ENCODE data around the gene ANKRD16. TPM values are rescaled to one million over a fixed set of nuclear protein-coding genes. Genes with fewer than 3 reads are reported as not detected.

The ANKRD16 gene
- total and polyA plus RNA-seq, 2 experiments from 2014 or later: 6.4 to 16.1 TPM

GRCh38 chr10:5844345-5845055 is 45.2 kb downstream of the ANKRD16 start:
- no peaks in the 10 kb centered on the region for H3K27me3 ChIP-seq (ENCODE audit: insufficient read depth)
- Mint-ChIP-seq H3K9me3 (no peaks in the 10 kb centered on the region), H3K27me3 (ENCODE audit: insufficient read depth, low read depth, poor library complexity) (peaks cover 6% of the 10 kb centered on the region), H3K36me3 (ENCODE audit: low read depth) (no peaks in the 10 kb centered on the region), H3K27ac (no peak overlapping the region), H3K4me3 (no peak overlapping the region), H3K4me1 (peaks cover 5% of the 10 kb centered on the region; the same call in 2 of the 3 replicates)
- no peaks in the 10 kb centered on the region for H4K20me1 ChIP-seq (replicated peaks; ENCODE audit: insufficient read depth)
- TF ChIP-seq CREB1 (CRISPR knock-in tag; IDR thresholded peaks at IDR 0.05; ENCODE audit: low read depth) (no peak), EZH2 (IDR thresholded peaks at IDR 0.05; ENCODE audit: low read depth, unreplicated experiment) (no peak), EZH2phosphoT487 (IDR thresholded peaks at IDR 0.05; ENCODE audit: unreplicated experiment) (no peak)
- H3K4me1 ChIP-seq (ENCODE audit: insufficient read depth): 0 out of 2 replicates have a peak, but pooled peaks cover 3% of the 10 kb centered on the region
- no peak for DNase-seq (ENCODE audit: low spot score)
- no peak overlapping the region for H3K4me3 ChIP-seq
- H3K79me2 ChIP-seq (replicated peaks; ENCODE audit: insufficient read depth): no peaks in the 10 kb centered on the region
- H2AFZ ChIP-seq: no peak overlapping the region
- no peaks in the 10 kb centered on the region for H3F3A ChIP-seq (replicated peaks; ENCODE audit: low read depth)
- H3K4me2 ChIP-seq: no peak overlapping the region
- H3K36me3 ChIP-seq (ENCODE audit: insufficient read depth): no peaks in the 10 kb centered on the region
- H3K9me2 ChIP-seq (ENCODE audit: insufficient read depth): no peaks in the 10 kb centered on the region
- ATAC-seq: no peak
- no peak overlapping the region for H3K27ac ChIP-seq (ENCODE audit: low read depth)

- no peak for DNase-seq (ENCODE audit: low spot score)
- Mint-ChIP-seq H3K9me3 (no peaks in the 10 kb centered on the region), H3K27me3 (ENCODE audit: insufficient read depth, low read depth, poor library complexity) (peaks cover 8% of the 10 kb centered on the region), H3K27ac (no peak overlapping the region), H3K4me3 (no peak overlapping the region), H3K4me1 (peaks cover 5% of the 10 kb centered on the region; the same call in 2 of the 3 replicates), H3K36me3 (ENCODE audit: low read depth) (no peaks in the 10 kb centered on the region)
- Histone ChIP-seq H2AFZ (no peak overlapping the region), H3K27me3 (ENCODE audit: insufficient read depth) (no peaks in the 10 kb centered on the region), H3K4me3 (no peak overlapping the region), H3K27ac (ENCODE audit: low read depth) (no peak overlapping the region), H3K36me3 (ENCODE audit: insufficient read depth) (no peaks in the 10 kb centered on the region), H3F3A (replicated peaks; ENCODE audit: low read depth) (no peaks in the 10 kb centered on the region), H3K4me1 (ENCODE audit: insufficient read depth) (0 out of 2 replicates have a peak, but pooled peaks cover 3% of the 10 kb centered on the region), H3K9me2 (ENCODE audit: insufficient read depth) (no peaks in the 10 kb centered on the region), H3K79me2 (replicated peaks; ENCODE audit: insufficient read depth) (no peaks in the 10 kb centered on the region), H4K20me1 (replicated peaks; ENCODE audit: insufficient read depth) (no peaks in the 10 kb centered on the region), H3K4me2 (no peak overlapping the region)
- ATAC-seq: no peak
- TF ChIP-seq ZNF331 (CRISPR knock-in tag; IDR thresholded peaks at IDR 0.05; ENCODE audit: low read depth) (no peak), CREB1 (CRISPR knock-in tag; IDR thresholded peaks at IDR 0.05; ENCODE audit: low read depth) (no peak), NANOG (IDR thresholded peaks at IDR 0.05; ENCODE audit: borderline replicate concordance) (no peak), JUNB (IDR thresholded peaks at IDR 0.05; ENCODE audit: unreplicated experiment) (no peak), ZNF114 (CRISPR knock-in tag; IDR thresholded peaks at IDR 0.05) (no peak), POLR2AphosphoS5 (IDR thresholded peaks at IDR 0.05; ENCODE audit: low read depth) (no peak)
- TF ChIP-seq, protein P1, sequence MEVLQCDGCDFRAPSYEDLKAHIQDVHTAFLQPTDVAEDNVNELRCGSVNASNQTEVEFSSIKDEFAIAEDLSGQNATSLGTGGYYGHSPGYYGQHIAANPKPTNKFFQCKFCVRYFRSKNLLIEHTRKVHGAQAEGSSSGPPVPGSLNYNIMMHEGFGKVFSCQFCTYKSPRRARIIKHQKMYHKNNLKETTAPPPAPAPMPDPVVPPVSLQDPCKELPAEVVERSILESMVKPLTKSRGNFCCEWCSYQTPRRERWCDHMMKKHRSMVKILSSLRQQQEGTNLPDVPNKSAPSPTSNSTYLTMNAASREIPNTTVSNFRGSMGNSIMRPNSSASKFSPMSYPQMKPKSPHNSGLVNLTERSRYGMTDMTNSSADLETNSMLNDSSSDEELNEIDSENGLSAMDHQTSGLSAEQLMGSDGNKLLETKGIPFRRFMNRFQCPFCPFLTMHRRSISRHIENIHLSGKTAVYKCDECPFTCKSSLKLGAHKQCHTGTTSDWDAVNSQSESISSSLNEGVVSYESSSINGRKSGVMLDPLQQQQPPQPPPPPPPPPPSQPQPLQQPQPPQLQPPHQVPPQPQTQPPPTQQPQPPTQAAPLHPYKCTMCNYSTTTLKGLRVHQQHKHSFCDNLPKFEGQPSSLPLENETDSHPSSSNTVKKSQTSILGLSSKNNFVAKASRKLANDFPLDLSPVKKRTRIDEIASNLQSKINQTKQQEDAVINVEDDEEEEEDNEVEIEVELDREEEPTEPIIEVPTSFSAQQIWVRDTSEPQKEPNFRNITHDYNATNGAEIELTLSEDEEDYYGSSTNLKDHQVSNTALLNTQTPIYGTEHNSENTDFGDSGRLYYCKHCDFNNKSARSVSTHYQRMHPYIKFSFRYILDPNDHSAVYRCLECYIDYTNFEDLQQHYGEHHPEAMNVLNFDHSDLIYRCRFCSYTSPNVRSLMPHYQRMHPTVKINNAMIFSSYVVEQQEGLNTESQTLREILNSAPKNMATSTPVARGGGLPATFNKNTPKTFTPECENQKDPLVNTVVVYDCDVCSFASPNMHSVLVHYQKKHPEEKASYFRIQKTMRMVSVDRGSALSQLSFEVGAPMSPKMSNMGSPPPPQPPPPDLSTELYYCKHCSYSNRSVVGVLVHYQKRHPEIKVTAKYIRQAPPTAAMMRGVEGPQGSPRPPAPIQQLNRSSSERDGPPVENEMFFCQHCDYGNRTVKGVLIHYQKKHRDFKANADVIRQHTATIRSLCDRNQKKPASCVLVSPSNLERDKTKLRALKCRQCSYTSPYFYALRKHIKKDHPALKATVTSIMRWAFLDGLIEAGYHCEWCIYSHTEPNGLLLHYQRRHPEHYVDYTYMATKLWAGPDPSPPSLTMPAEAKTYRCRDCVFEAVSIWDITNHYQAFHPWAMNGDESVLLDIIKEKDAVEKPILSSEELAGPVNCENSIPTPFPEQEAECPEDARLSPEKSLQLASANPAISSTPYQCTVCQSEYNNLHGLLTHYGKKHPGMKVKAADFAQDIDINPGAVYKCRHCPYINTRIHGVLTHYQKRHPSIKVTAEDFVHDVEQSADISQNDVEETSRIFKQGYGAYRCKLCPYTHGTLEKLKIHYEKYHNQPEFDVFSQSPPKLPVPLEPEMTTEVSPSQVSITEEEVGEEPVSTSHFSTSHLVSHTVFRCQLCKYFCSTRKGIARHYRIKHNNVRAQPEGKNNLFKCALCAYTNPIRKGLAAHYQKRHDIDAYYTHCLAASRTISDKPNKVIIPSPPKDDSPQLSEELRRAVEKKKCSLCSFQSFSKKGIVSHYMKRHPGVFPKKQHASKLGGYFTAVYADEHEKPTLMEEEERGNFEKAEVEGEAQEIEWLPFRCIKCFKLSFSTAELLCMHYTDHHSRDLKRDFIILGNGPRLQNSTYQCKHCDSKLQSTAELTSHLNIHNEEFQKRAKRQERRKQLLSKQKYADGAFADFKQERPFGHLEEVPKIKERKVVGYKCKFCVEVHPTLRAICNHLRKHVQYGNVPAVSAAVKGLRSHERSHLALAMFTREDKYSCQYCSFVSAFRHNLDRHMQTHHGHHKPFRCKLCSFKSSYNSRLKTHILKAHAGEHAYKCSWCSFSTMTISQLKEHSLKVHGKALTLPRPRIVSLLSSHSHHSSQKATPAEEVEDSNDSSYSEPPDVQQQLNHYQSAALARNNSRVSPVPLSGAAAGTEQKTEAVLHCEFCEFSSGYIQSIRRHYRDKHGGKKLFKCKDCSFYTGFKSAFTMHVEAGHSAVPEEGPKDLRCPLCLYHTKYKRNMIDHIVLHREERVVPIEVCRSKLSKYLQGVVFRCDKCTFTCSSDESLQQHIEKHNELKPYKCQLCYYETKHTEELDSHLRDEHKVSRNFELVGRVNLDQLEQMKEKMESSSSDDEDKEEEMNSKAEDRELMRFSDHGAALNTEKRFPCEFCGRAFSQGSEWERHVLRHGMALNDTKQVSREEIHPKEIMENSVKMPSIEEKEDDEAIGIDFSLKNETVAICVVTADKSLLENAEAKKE (CRISPR knock-in tag; IDR thresholded peaks at IDR 0.05): no peak
- TF ChIP-seq, protein P2, sequence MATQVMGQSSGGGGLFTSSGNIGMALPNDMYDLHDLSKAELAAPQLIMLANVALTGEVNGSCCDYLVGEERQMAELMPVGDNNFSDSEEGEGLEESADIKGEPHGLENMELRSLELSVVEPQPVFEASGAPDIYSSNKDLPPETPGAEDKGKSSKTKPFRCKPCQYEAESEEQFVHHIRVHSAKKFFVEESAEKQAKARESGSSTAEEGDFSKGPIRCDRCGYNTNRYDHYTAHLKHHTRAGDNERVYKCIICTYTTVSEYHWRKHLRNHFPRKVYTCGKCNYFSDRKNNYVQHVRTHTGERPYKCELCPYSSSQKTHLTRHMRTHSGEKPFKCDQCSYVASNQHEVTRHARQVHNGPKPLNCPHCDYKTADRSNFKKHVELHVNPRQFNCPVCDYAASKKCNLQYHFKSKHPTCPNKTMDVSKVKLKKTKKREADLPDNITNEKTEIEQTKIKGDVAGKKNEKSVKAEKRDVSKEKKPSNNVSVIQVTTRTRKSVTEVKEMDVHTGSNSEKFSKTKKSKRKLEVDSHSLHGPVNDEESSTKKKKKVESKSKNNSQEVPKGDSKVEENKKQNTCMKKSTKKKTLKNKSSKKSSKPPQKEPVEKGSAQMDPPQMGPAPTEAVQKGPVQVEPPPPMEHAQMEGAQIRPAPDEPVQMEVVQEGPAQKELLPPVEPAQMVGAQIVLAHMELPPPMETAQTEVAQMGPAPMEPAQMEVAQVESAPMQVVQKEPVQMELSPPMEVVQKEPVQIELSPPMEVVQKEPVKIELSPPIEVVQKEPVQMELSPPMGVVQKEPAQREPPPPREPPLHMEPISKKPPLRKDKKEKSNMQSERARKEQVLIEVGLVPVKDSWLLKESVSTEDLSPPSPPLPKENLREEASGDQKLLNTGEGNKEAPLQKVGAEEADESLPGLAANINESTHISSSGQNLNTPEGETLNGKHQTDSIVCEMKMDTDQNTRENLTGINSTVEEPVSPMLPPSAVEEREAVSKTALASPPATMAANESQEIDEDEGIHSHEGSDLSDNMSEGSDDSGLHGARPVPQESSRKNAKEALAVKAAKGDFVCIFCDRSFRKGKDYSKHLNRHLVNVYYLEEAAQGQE (IDR thresholded peaks at IDR 0.05; ENCODE audit: unreplicated experiment): no peak
These were observed 45.9 kb downstream of the ANKRD16 start for GRCh38 chr10:5843686-5844344.

Measured in GM23338 (cell line).